HG03354 (cell line): Measurements from ENCODE around the gene SPTBN1.
A peak's percentile ranks its signal among the peaks of the same experiment; 100 is the strongest.

ENCODE experiments used
- ATAC-seq: cut with Tn5 transposase; IDR thresholded peaks from one replicate; pipeline ENCODE4 v1.9.1; 2021; ENCODE audit warnings: mild to moderate bottlenecking; ENCODE audit not compliant: unreplicated experiment, poor library complexity, severe bottlenecking

SPTBN1 gene

GRCh38 chr2:54564439-54564838 lies 108.3 kb downstream of the SPTBN1 start:
- no peak for ATAC-seq

- no peak for ATAC-seq
Measured at GRCh38 chr2:54565551-54565950, 109.4 kb downstream of the SPTBN1 start.

GRCh38 chr2:54566896-54567295 lies 110.8 kb downstream of the SPTBN1 start:
- no peak for ATAC-seq

- peak; percentile 41 for ATAC-seq
Measured at GRCh38 chr2:54568876-54569321, 112.8 kb downstream of the SPTBN1 start.

- peak; percentile 17 for ATAC-seq
Measured at GRCh38 chr2:54569745-54570301, 113.7 kb downstream of the SPTBN1 start.

GRCh38 chr2:54570321-54570855 lies 114.3 kb downstream of the SPTBN1 start:
- ATAC-seq, result no peak

GRCh38 chr2:54570925-54571694 lies 115.0 kb downstream of the SPTBN1 start:
- peak; percentile 61 for ATAC-seq

- no peak for ATAC-seq
Measured at GRCh38 chr2:54572262-54572635, 116.1 kb downstream of the SPTBN1 start.

GRCh38 chr2:54572636-54573536 lies 116.8 kb downstream of the SPTBN1 start:
- ATAC-seq, result peak; percentile 14

GRCh38 chr2:54573537-54573919 lies 117.4 kb downstream of the SPTBN1 start:
- ATAC-seq, result no peak

GRCh38 chr2:54574107-54574859 lies 118.2 kb downstream of the SPTBN1 start:
- peak; percentile 30 for ATAC-seq

- ATAC-seq, result no peak
Measured at GRCh38 chr2:54574860-54575247, 118.7 kb downstream of the SPTBN1 start.

- ATAC-seq, result no peak
Measured at GRCh38 chr2:54575379-54575888, 119.3 kb downstream of the SPTBN1 start.

GRCh38 chr2:54577035-54577434 lies 120.9 kb downstream of the SPTBN1 start:
- no peak for ATAC-seq

GRCh38 chr2:54577944-54578647 lies 122.0 kb downstream of the SPTBN1 start:
- no peak for ATAC-seq

GRCh38 chr2:54578648-54579045 lies 122.5 kb downstream of the SPTBN1 start:
- no peak for ATAC-seq

GRCh38 chr2:54579061-54579681 lies 123.0 kb downstream of the SPTBN1 start:
- ATAC-seq, result no peak
